HG03280 (cell line): ENCODE data around the gene AQR.
A peak's percentile ranks its signal among the peaks of the same experiment; 100 is the strongest.

Source experiments
- ATAC-seq: cut with Tn5 transposase; IDR thresholded peaks from one replicate; pipeline ENCODE4 v1.9.1; 2021; ENCODE audit warnings: mild to moderate bottlenecking, moderate library complexity; ENCODE audit not compliant: unreplicated experiment

AQR gene

GRCh38 chr15:34969340-34970097 is at the start of gene AQR:
AQR (minus strand) TSS chr15:34969742; CDS start chr15:34969613, 129 bp downstream.
- peak; percentile 97 for ATAC-seq

- no peak for ATAC-seq
Measured at GRCh38 chr15:35014241-35014640, 44.7 kb upstream of the AQR start.

- no peak for ATAC-seq
Measured at GRCh38 chr15:35013370-35013769, 43.8 kb upstream of the AQR start.

GRCh38 chr15:35007397-35007796 is 37.9 kb upstream of the AQR start:
- no peak for ATAC-seq

- ATAC-seq: no peak
Measured at GRCh38 chr15:35005933-35006332, 36.4 kb upstream of the AQR start.

GRCh38 chr15:35003928-35004327 is 34.4 kb upstream of the AQR start:
- no peak for ATAC-seq

- no peak for ATAC-seq
Measured at GRCh38 chr15:35000511-35000910, 31.0 kb upstream of the AQR start.

- ATAC-seq: no peak
Measured at GRCh38 chr15:34999906-35000305, 30.4 kb upstream of the AQR start.

GRCh38 chr15:34994925-34995324 is 25.4 kb upstream of the AQR start:
- no peak for ATAC-seq

- ATAC-seq: peak; percentile 89
Measured at GRCh38 chr15:34993877-34994276, 24.3 kb upstream of the AQR start.

GRCh38 chr15:34993412-34993811 is 23.9 kb upstream of the AQR start:
- no peak for ATAC-seq

- peak; percentile 78 for ATAC-seq
Measured at GRCh38 chr15:34988027-34988902, 18.7 kb upstream of the AQR start, which contains the start of gene ZNF770. ZNF770 (minus strand) TSS chr15:34988287; CDS start chr15:34983434, 4,853 bp downstream.

GRCh38 chr15:34987609-34988026 is 18.1 kb upstream of the AQR start:
- no peak for ATAC-seq

- ATAC-seq: no peak
Measured at GRCh38 chr15:34986771-34987480, 17.4 kb upstream of the AQR start.

GRCh38 chr15:34986326-34986725 is 16.8 kb upstream of the AQR start:
- no peak for ATAC-seq

- no peak for ATAC-seq
Measured at GRCh38 chr15:34984889-34985630, 15.5 kb upstream of the AQR start.

- no peak for ATAC-seq
Measured at GRCh38 chr15:34976743-34977142, 7.2 kb upstream of the AQR start.

- no peak for ATAC-seq
Measured at GRCh38 chr15:34976073-34976472, 6.5 kb upstream of the AQR start.

- ATAC-seq: no peak
Measured at GRCh38 chr15:34973512-34973911, 4.0 kb upstream of the AQR start.

- peak; percentile 1 for ATAC-seq
Measured at GRCh38 chr15:34970098-34970643, 629 bp upstream of the AQR start.
